Measurements from ENCODE around the gene LYRM9.

GRCh38 chr17:27873746-27874145 lies 19.4 kb downstream of the LYRM9 start:
- TF ChIP-seq GATA2 (IDR thresholded peaks at IDR 0.05; ENCODE audit: low read depth, low read length) (no peak), GATA3 (IDR thresholded peaks at IDR 0.05; ENCODE audit: low read depth, low read length) (no peak)
